K562 (cell line): Measurements from ENCODE around the gene ZNF844. TPM values are rescaled to one million over a fixed set of nuclear protein-coding genes. Genes with fewer than 3 reads are reported as not detected.

Source experiments
- ATAC-seq: fragments of 200-7000 bp; cut with Tn5 transposase; 3 replicates; pipeline ENCODE4 v1.9.1; 2020; ENCODE audit warnings: moderate library complexity
- BruUV-seq: library from RNA; stranded (reverse); fragments of 400-500 nt; replicated peaks from 2 replicates; lab custom pipeline; 2021; lab: Mats Ljungman, UMichigan
- CTCF ChIA-PET: fragments of 300-600 bp; formaldehyde crosslinking; extraction: SDS; loops from one replicate; lab custom pipeline; 2021; ENCODE audit warnings: low intra/inter-chr PET ratio; lab: Yijun Ruan, JAX
- POLR2A ChIA-PET: fragments of 300-600, 350-650 bp; sonication (Branson Sonifier 250); formaldehyde crosslinking; extraction: SDS; loops from one replicate; lab custom pipeline; 2021; ENCODE audit warnings: antibody characterized with exemption, inconsistent platforms; lab: Yijun Ruan, JAX
- DNase-seq, 4 experiments: peaks; one replicate each; pipeline versions ENCODE4 v3.0.0 to v3.0.0-alpha.2; 2011 to 2018; ENCODE audit warnings: low spot score in 3 of 4, mixed read lengths in 3 of 4; ENCODE audit errors: extremely low read depth in 1 of 4
- FAIRE-seq: peaks from 2 replicates; lab custom pipeline; 2011; peaks lifted over from hg19 to GRCh38; lab: Jason Lieb, UNC
- H2AFZ ChIP-seq: 2 replicates; pipeline ENCODE4 v1.6.0; 2011; ENCODE audit warnings: low read depth, low read length, control low read depth, inconsistent platforms
- H3K27ac ChIP-seq: fragments of 200-600 bp; 3 replicates; pipeline ENCODE4 v1.8.0; 2011; ENCODE audit warnings: low read depth, mild to moderate bottlenecking, control low read depth, inconsistent platforms, low read length, moderate library complexity, mixed read lengths; ENCODE audit errors: extremely low read depth
- H3K27me3 ChIP-seq, 2 experiments: fragments of 300-600 bp in 1 of 2; 2 replicates in 1 of 2; 3 replicates in 1 of 2; pipeline versions ENCODE4 v1.6.0 to v1.8.0; 2011; ENCODE audit warnings: inconsistent platforms in 2 of 2, low read length in 2 of 2, mild to moderate bottlenecking in 1 of 2, mixed read lengths in 1 of 2, moderate library complexity in 1 of 2; ENCODE audit not compliant: control insufficient read depth in 2 of 2, insufficient read depth in 2 of 2
- H3K36me3 ChIP-seq: fragments of 300-600 bp; 3 replicates; pipeline ENCODE4 v1.8.0; 2011; ENCODE audit warnings: mild to moderate bottlenecking, low read length, inconsistent platforms; ENCODE audit not compliant: control insufficient read depth, insufficient read depth
- H3K4me1 ChIP-seq, 2 experiments: fragments of 200-600 bp in 1 of 2; replicated peaks in 1 of 2; 2 replicates in 1 of 2; 3 replicates in 1 of 2; pipeline versions ENCODE4 v1.5.1 to v1.8.0; 2011; ENCODE audit warnings: inconsistent platforms in 2 of 2, low read length in 2 of 2, mild to moderate bottlenecking in 1 of 2, mixed read lengths in 1 of 2, moderate library complexity in 1 of 2; ENCODE audit not compliant: control insufficient read depth in 2 of 2, insufficient read depth in 2 of 2
- H3K4me2 ChIP-seq: 2 replicates; pipeline ENCODE4 v1.6.1; 2011; ENCODE audit warnings: low read length, control low read depth, inconsistent platforms, mixed read lengths; ENCODE audit not compliant: insufficient read depth
- H3K4me3 ChIP-seq: fragments of 200-600 bp; sonication (generic), shearing (Covaris generic); 2 replicates; pipeline ENCODE4 v1.5.1; 2016; ENCODE audit warnings: control low read depth, inconsistent platforms
- H3K79me2 ChIP-seq: fragments of 200-600 bp; 3 replicates; pipeline ENCODE4 v1.8.0; 2011; ENCODE audit warnings: low read length, inconsistent platforms; ENCODE audit not compliant: control insufficient read depth, insufficient read depth
- H3K9ac ChIP-seq, 2 experiments: 2 replicates each; pipeline versions ENCODE4 v1.6.0 to v1.6.1; 2011; ENCODE audit warnings: low read depth in 2 of 2, low read length in 2 of 2, control low read depth in 1 of 2, inconsistent platforms in 1 of 2, mild to moderate bottlenecking in 1 of 2, mixed read lengths in 1 of 2; ENCODE audit not compliant: insufficient read depth in 1 of 2
- H3K9me1 ChIP-seq: one replicate; pipeline ENCODE4 v1.6.0; 2011; ENCODE audit warnings: inconsistent platforms, mild to moderate bottlenecking, low read length, moderate library complexity; ENCODE audit not compliant: control insufficient read depth, insufficient read depth
- H3K9me3 ChIP-seq: replicated peaks from 2 replicates; pipeline ENCODE4 v1.5.1; 2011; ENCODE audit warnings: low read depth, low read length, inconsistent platforms; ENCODE audit not compliant: control insufficient read depth, insufficient read depth
- H4K20me1 ChIP-seq: replicated peaks from 2 replicates; pipeline ENCODE4 v1.6.1; 2011; ENCODE audit warnings: low read length, inconsistent platforms, mixed read lengths; ENCODE audit not compliant: control insufficient read depth, insufficient read depth
- ARID2 ChIP-seq: fragments of 450-650 bp; IDR thresholded peaks from 2 replicates; pipeline ENCODE4 v1.6.1; 2017; ENCODE audit warnings: antibody characterized with exemption, mild to moderate bottlenecking
- GATAD2A ChIP-seq: fragments of 450-650 bp; IDR thresholded peaks from 2 replicates; pipeline ENCODE4 v1.6.1; 2017
- GATAD2B ChIP-seq: fragments of 450-650 bp; IDR thresholded peaks from 2 replicates; pipeline ENCODE4 v1.6.1; 2017; ENCODE audit warnings: mild to moderate bottlenecking, borderline replicate concordance
- HDAC8 ChIP-seq: fragments of 450-650 bp; IDR thresholded peaks from 2 replicates; pipeline ENCODE4 v1.6.1; 2016; ENCODE audit warnings: mild to moderate bottlenecking, missing genetic modification characterization, moderate library complexity, missing compliant biosample characterization
- MEIS2 ChIP-seq: fragments of 450-650 bp; IDR thresholded peaks from 2 replicates; pipeline ENCODE4 v1.6.1; 2014; ENCODE audit warnings: mild to moderate bottlenecking; ENCODE audit not compliant: partially characterized antibody
- PHB ChIP-seq: fragments of 250-450 bp; sonication (Bioruptor Pico); IDR thresholded peaks from 2 replicates; pipeline ENCODE4 v1.5.0; 2021
- SMARCA4 ChIP-seq: fragments of 450-650 bp; IDR thresholded peaks from 2 replicates; pipeline ENCODE4 v1.6.1; 2016
- ZC3H4 ChIP-seq: sonication (generic); formaldehyde crosslinking; IDR thresholded peaks from 2 replicates; pipeline ENCODE4 v1.9.0; 2021; ENCODE audit warnings: missing genetic modification reagents, borderline replicate concordance
- WGBS: fragments of 100-300 bp; shearing (Covaris generic); methylation state at CpG from one replicate; pipeline ENCODE4 v1.1.6; 2016; ENCODE audit warnings: low coverage, mixed read lengths; ENCODE audit not compliant: insufficient coverage; ENCODE audit errors: missing lambda C conversion rate; 5-methylcytosine and 5-hydroxymethylcytosine counted together
- in situ Hi-C: fragments of 300-500 bp; cut with MboI; formaldehyde crosslinking; loops from 4 replicates; pipeline ENCODE4 v1.15.0; 2018; ENCODE audit warnings: inconsistent platforms, mixed read lengths
- intact Hi-C: fragments of 100-400 bp; cut with micrococcal nuclease; formaldehyde crosslinking; loops from 2 replicates; pipeline ENCODE4 v1.14.2; 2022
- polyA plus RNA-seq, 8 experiments: library from polyadenylated mRNA; depleted of rRNA in 4 of 8; stranded (reverse) in 5 of 8; unstranded in 3 of 8; fragments of >200 nt; fragmentation: Nextera tagmentation in 2 of 8; fragmentation: Illumina TruSeq in 1 of 8; extraction: Ambion mirVana in 2 of 8; extraction: Trizol in 1 of 8; gene quantifications; 2 replicates each; pipeline versions ENCODE4 v1.2.1 to v1.2.3, GENCODE V29; 2011 to 2014; ENCODE audit warnings: inconsistent platforms in 1 of 8, missing spikeins in 1 of 8
- total RNA-seq, 7 experiments: library from RNA; depleted of rRNA in 6 of 7; stranded (reverse); fragments of >200 nt in 6 of 7; fragmentation: Illumina TruSeq in 2 of 7; extraction: Trizol in 2 of 7; gene quantifications; 2 replicates each; pipeline versions ENCODE4 v1.2.1 to v1.2.3, GENCODE V29; 2011 to 2021; ENCODE audit warnings: low replicate concordance in 1 of 7
- TF ChIP-seq, protein P1 (sequence below): fragments of 450-650 bp; IDR thresholded peaks from 2 replicates; pipeline ENCODE4 v1.6.1; 2018; ENCODE audit not compliant: partially characterized antibody
- TF ChIP-seq, protein P2 (sequence below): sonication (generic); formaldehyde crosslinking; IDR thresholded peaks from 2 replicates; pipeline ENCODE4 v1.8.1; 2023; ENCODE audit warnings: mild to moderate bottlenecking, missing genetic modification reagents, moderate library complexity

Gene ZNF844
- total and polyA plus RNA-seq, 9 of the 15 experiments (the other 6 are each of a cell fraction or from before 2014, with no cell fraction given), result 0.80 to 4.5 (median 2.2) TPM

DNA sequence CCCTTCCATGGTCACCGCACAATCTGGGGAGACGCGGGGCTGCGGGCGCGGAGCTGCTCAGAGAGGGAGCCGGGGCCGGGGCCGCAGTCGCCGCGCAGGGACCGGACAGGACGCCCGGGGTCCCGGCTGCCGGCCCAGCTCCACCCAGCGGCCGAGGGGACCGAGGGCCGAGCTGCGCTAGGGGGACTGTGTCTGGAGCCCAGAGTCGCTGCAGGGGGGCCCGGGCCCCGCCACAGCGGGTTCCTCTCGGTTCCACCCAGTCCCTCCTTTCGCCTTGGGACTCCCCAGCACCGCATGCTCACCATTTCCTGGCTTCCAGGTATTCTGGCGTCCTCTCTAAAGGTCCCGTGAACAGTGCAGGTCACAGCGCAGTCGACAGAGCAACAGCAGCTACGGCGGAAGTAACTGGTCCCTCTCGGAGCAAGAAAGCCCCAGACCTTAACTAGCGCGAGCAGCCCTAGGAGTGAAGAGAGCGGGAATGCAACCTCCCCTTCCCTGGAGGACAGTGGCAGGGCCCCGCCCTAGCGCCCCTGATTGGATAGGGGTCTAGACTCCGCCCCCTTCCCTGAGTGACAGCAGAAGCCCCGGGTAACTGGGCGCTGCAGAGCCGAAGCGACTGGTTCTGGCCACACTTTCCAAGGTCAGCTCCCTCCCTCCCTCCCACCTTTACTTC, 11.9 kb upstream of the ZNF844 start, which contains the start of gene ZNF878 (continued):
- TF ChIP-seq, protein P1, sequence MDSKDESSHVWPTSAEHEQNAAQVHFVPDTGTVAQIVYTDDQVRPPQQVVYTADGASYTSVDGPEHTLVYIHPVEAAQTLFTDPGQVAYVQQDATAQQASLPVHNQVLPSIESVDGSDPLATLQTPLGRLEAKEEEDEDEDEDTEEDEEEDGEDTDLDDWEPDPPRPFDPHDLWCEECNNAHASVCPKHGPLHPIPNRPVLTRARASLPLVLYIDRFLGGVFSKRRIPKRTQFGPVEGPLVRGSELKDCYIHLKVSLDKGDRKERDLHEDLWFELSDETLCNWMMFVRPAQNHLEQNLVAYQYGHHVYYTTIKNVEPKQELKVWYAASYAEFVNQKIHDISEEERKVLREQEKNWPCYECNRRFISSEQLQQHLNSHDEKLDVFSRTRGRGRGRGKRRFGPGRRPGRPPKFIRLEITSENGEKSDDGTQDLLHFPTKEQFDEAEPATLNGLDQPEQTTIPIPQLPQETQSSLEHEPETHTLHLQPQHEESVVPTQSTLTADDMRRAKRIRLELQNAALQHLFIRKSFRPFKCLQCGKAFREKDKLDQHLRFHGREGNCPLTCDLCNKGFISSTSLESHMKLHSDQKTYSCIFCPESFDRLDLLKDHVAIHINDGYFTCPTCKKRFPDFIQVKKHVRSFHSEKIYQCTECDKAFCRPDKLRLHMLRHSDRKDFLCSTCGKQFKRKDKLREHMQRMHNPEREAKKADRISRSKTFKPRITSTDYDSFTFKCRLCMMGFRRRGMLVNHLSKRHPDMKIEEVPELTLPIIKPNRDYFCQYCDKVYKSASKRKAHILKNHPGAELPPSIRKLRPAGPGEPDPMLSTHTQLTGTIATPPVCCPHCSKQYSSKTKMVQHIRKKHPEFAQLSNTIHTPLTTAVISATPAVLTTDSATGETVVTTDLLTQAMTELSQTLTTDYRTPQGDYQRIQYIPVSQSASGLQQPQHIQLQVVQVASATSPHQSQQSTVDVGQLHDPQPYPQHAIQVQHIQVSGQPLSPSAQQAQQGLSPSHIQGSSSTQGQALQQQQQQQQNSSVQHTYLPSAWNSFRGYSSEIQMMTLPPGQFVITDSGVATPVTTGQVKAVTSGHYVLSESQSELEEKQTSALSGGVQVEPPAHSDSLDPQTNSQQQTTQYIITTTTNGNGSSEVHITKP, result peak; percentile 43
- TF ChIP-seq MEIS2, result peak; percentile 24

DNA sequence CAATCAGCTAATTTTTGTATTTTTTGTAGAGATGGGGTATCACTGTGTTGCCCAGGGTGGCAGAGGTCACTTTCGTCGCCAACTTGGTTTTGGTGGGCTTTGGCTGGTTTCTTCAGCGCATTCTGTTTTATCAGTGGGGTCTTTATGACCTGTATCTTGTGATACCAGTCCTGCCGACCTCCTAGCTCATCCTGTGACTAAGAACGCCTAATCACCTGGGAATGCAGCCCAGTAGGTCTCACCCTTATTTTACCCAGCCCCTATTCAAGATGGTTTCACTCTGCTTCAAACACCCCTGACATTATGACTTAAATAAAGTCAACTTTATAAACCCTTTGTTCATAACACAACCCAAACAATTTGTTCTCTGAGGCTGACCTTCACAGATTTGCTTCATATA, 8.7 kb upstream of the ZNF844 start:
- intact Hi-C loops, result no loop called here
- whole genome bisulfite sequencing, result 15% methylated on average over 5 of the region's 5 CpGs

More for the DNA sequence above, 8.7 kb upstream of the ZNF844 start:
- DNase-seq (no peak), ATAC-seq (no peak), FAIRE-seq (no peak)
- Histone ChIP-seq H3K27me3 (no peaks in the 10 kb centered on the region), H3K9ac (no peak overlapping the region), H3K79me2 (no peaks in the 10 kb centered on the region), H4K20me1 (no peaks in the 10 kb centered on the region), H2AFZ (no peak overlapping the region), H3K36me3 (no peaks in the 10 kb centered on the region), H3K4me2 (no peak overlapping the region), H3K9me3 (peaks cover 5% of the 10 kb centered on the region; the same call in 1 of the 2 replicates), H3K9me1 (no peaks in the 10 kb centered on the region), H3K27ac (no peak overlapping the region), H3K4me1 (peaks cover 0 to 13% of the 10 kb centered on the region in 2 experiments; a peak in 2 of 5 replicates), H3K4me3 (no peak overlapping the region)
- POLR2A ChIA-PET, result interaction anchor here (0.6 kb wide), 1 partner anchor 130 kb away, joined by 3 read pairs; no protein-coding TSS in a partner anchor
- BruUV-seq, result no TSS peak
- TF ChIP-seq, protein P2, sequence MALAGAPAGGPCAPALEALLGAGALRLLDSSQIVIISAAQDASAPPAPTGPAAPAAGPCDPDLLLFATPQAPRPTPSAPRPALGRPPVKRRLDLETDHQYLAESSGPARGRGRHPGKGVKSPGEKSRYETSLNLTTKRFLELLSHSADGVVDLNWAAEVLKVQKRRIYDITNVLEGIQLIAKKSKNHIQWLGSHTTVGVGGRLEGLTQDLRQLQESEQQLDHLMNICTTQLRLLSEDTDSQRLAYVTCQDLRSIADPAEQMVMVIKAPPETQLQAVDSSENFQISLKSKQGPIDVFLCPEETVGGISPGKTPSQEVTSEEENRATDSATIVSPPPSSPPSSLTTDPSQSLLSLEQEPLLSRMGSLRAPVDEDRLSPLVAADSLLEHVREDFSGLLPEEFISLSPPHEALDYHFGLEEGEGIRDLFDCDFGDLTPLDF, result no peak
- TF ChIP-seq PHB (CRISPR knock-in tag), result no peak
- TF ChIP-seq GATAD2B, result no peak
- no peak for TF ChIP-seq ZC3H4
- no peak for TF ChIP-seq SMARCA4
- no peak for TF ChIP-seq HDAC8 (tag)
- TF ChIP-seq GATAD2A, result no peak
- TF ChIP-seq ARID2, result no peak
- CTCF ChIA-PET, result no interaction called here
- in situ Hi-C loops, result no loop called here
